ENCODE results near the gene GALNS.

GRCh38 chr16:88848557-88848956 lies 8.2 kb downstream of the GALNS start:
- TF ChIP-seq CTCF (IDR thresholded peaks at IDR 0.05) (no peak), POLR2A (IDR thresholded peaks at IDR 0.05) (no peak)
